C4-2B (cell line): Measurements from ENCODE around the gene DAB1.

ENCODE experiments used
- CTCF ChIP-seq: fragments of 450-650 bp; conservative IDR thresholded peaks from 2 replicates; pipeline ENCODE4 v1.5.1; 2017; ENCODE audit warnings: mild to moderate bottlenecking
- ZFX ChIP-seq: fragments of 450-650 bp; IDR thresholded peaks from 2 replicates; pipeline ENCODE4 v1.6.1; 2017

DNA sequence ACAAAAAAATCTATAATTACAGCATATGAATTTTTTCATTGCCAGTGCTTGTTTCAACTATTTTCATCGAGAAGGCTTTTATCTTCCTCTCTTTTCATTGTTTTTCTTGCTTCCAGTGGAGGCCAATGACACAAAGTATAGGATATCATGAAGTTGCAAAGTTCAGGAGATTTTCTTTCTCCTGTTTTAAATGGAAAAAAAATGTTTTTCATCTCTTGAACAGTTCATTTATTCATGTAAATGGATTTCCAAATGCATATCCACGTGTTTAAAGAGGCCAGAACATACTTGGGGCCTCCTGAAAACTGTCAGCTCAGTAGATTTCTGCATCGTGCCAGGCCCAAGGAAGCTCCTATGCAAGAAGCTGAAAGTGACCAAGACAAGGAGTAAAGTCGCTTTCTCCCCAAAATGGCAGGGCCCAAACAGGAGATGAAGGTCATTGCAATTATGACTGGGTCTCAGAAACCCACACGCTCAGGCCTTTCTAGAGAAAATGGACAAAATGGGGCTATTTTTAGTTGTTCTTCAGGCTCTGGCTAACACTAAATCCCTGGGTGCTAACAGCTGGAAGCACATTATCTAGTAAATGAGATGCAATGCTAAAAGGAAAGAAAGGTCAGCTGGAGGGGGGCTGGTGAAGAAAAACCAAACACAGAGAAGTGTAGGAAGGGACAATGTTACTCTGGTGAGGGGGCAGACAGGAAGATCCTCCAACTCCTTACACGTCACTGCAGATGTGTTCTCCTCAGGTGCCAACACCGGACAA, 321.1 kb downstream of the DAB1 start:
- TF ChIP-seq CTCF (no peak), ZFX (no peak)
